SK-N-SH (cell line): ENCODE results near the gene ATG4B. TPM values are rescaled to one million over a fixed set of nuclear protein-coding genes. Genes with fewer than 3 reads are reported as not detected.
A peak's percentile ranks its signal among the peaks of the same experiment; 100 is the strongest.

ENCODE experiments used
- CTCF ChIA-PET: fragments of 300-600, 350-600 bp; formaldehyde crosslinking; extraction: SDS; loops from one replicate; lab custom pipeline; 2021; lab: Yijun Ruan, JAX
- POLR2A ChIA-PET: fragments of 350-600 bp; sonication (Branson Sonifier 250); formaldehyde crosslinking; extraction: SDS; loops from one replicate; lab custom pipeline; 2020; ENCODE audit warnings: antibody characterized with exemption, inconsistent platforms; lab: Yijun Ruan, JAX
- DNase-seq: peaks from one replicate; pipeline ENCODE4 v3.0.0; 2012
- H2AFZ ChIP-seq: fragments of 200-600 bp; sonication (generic); 2 replicates; pipeline ENCODE4 v1.8.1; 2016; ENCODE audit warnings: antibody characterized with exemption, mild to moderate bottlenecking, low read depth
- H3F3A ChIP-seq: fragments of 200-600 bp; sonication (generic); replicated peaks from 2 replicates; pipeline ENCODE3; 2016; ENCODE audit warnings: antibody characterized with exemption, mild to moderate bottlenecking; ENCODE audit not compliant: insufficient read depth
- H3K27ac ChIP-seq, 2 experiments: fragments of 200-500 bp in 1 of 2; fragments of 200-600 bp in 1 of 2; sonication (Bioruptor generic) in 1 of 2; sonication (generic), shearing (Covaris generic) in 1 of 2; 2 replicates each; pipeline versions ENCODE4 v1.5.1 to v1.6.1; 2014 to 2016; ENCODE audit warnings: low read depth in 2 of 2, inconsistent platforms in 1 of 2, low read length in 1 of 2, mild to moderate bottlenecking in 1 of 2, mixed read lengths in 1 of 2
- H3K27me3 ChIP-seq: fragments of 200-600 bp; sonication (generic), shearing (Covaris generic); 2 replicates; pipeline ENCODE4 v1.6.1; 2016; ENCODE audit warnings: mixed run types; ENCODE audit not compliant: insufficient read depth
- H3K36me3 ChIP-seq, 2 experiments: fragments of 200-500 bp in 1 of 2; fragments of 200-600 bp in 1 of 2; sonication (Bioruptor generic) in 1 of 2; sonication (generic) in 1 of 2; replicated peaks in 1 of 2; 2 replicates each; pipeline versions ENCODE3 to v1.5.1; 2014 to 2016; ENCODE audit warnings: low read length in 1 of 2, mild to moderate bottlenecking in 1 of 2; ENCODE audit not compliant: insufficient read depth in 2 of 2, control insufficient read depth in 1 of 2
- H3K4me1 ChIP-seq, 2 experiments: fragments of 200-500 bp in 1 of 2; fragments of 200-600 bp in 1 of 2; sonication (Bioruptor generic) in 1 of 2; sonication (generic), shearing (Covaris generic) in 1 of 2; 2 replicates each; pipeline versions ENCODE4 v1.5.1 to v1.6.1; 2014 to 2016; ENCODE audit warnings: low read depth in 1 of 2, low read length in 1 of 2, mixed run types in 1 of 2; ENCODE audit not compliant: insufficient read depth in 2 of 2, control insufficient read depth in 1 of 2
- H3K4me2 ChIP-seq: fragments of 200-600 bp; sonication (generic), shearing (Covaris generic); 2 replicates; pipeline ENCODE4 v1.6.1; 2017; ENCODE audit warnings: mixed run types
- H3K4me3 ChIP-seq, 2 experiments: fragments of 200-500 bp in 1 of 2; fragments of 200-600 bp in 1 of 2; sonication (Bioruptor generic) in 1 of 2; sonication (generic), shearing (Covaris generic) in 1 of 2; 2 replicates each; pipeline versions ENCODE4 v1.5.1 to v1.8.1; 2014 to 2016; ENCODE audit warnings: low read depth in 2 of 2, inconsistent platforms in 1 of 2, low read length in 1 of 2, mild to moderate bottlenecking in 1 of 2, mixed read lengths in 1 of 2, moderate library complexity in 1 of 2
- H3K79me2 ChIP-seq: fragments of 200-600 bp; sonication (generic); 2 replicates; pipeline ENCODE4 v1.8.1; 2017; ENCODE audit warnings: mild to moderate bottlenecking; ENCODE audit not compliant: insufficient read depth
- H3K9ac ChIP-seq: fragments of 200-600 bp; sonication (generic); 2 replicates; pipeline ENCODE4 v1.6.1; 2017; ENCODE audit warnings: mixed run types
- H3K9me2 ChIP-seq: fragments of 200-600 bp; sonication (generic); 2 replicates; pipeline ENCODE4 v1.6.1; 2017; ENCODE audit warnings: mixed run types
- H3K9me3 ChIP-seq: fragments of 200-600 bp; sonication (generic); 2 replicates; pipeline ENCODE4 v1.6.1; 2017; ENCODE audit warnings: mixed run types, mild to moderate bottlenecking, moderate library complexity
- H4K20me1 ChIP-seq: fragments of 200-600 bp; sonication (generic); 2 replicates; pipeline ENCODE4 v1.6.1; 2017; ENCODE audit warnings: mild to moderate bottlenecking, mixed run types; ENCODE audit not compliant: insufficient read depth
- CHD2 ChIP-seq: fragments of 150-350 bp; IDR thresholded peaks from 2 replicates; pipeline ENCODE4 v1.6.1; 2018; ENCODE audit warnings: low read length; ENCODE audit not compliant: partially characterized antibody
- ELF1 ChIP-seq: IDR thresholded peaks from 2 replicates; pipeline ENCODE4 v1.4.0; 2012
- FOSL2 ChIP-seq: IDR thresholded peaks from 2 replicates; pipeline ENCODE4 v1.4.0; 2012; ENCODE audit warnings: low read depth, mild to moderate bottlenecking, moderate library complexity, borderline replicate concordance
- FOXM1 ChIP-seq: IDR thresholded peaks from 2 replicates; pipeline ENCODE4 v1.4.0; 2012; ENCODE audit warnings: low read depth, mild to moderate bottlenecking
- GABPA ChIP-seq: IDR thresholded peaks from 2 replicates; pipeline ENCODE4 v1.4.0; 2012; ENCODE audit warnings: low read depth, mild to moderate bottlenecking
- GATA2 ChIP-seq: sonication (generic); formaldehyde crosslinking; IDR thresholded peaks from 2 replicates; pipeline ENCODE4 v1.5.0; 2020; ENCODE audit warnings: mild to moderate bottlenecking, missing genetic modification reagents
- MEF2A ChIP-seq: IDR thresholded peaks from 2 replicates; pipeline ENCODE4 v1.4.0; 2012; ENCODE audit warnings: low read depth, borderline replicate concordance
- MXI1 ChIP-seq: IDR thresholded peaks from 2 replicates; pipeline ENCODE4 v1.6.1; 2012; ENCODE audit warnings: mild to moderate bottlenecking, low read depth, low read length, improper control_type of control experiment
- NFIC ChIP-seq: IDR thresholded peaks from 2 replicates; pipeline ENCODE4 v1.4.0; 2012; ENCODE audit warnings: borderline replicate concordance
- NRF1 ChIP-seq: IDR thresholded peaks from 2 replicates; pipeline ENCODE4 v1.6.1; 2012; ENCODE audit warnings: low read depth, mild to moderate bottlenecking, low read length
- POLR2AphosphoS5 ChIP-seq: IDR thresholded peaks from 2 replicates; pipeline ENCODE4 v1.6.1; 2012; ENCODE audit warnings: low read depth, low read length
- RCOR1 ChIP-seq: fragments of 150-350 bp; IDR thresholded peaks from 2 replicates; pipeline ENCODE4 v1.6.1; 2017; ENCODE audit warnings: antibody characterized with exemption, low read length
- RXRA ChIP-seq: IDR thresholded peaks from 2 replicates; pipeline ENCODE4 v1.4.0; 2012; ENCODE audit warnings: low read depth, mild to moderate bottlenecking, borderline replicate concordance
- SMC3 ChIP-seq: IDR thresholded peaks from 2 replicates; pipeline ENCODE4 v1.6.1; 2012; ENCODE audit warnings: low read depth, low read length, improper control_type of control experiment
- TAF1 ChIP-seq: IDR thresholded peaks from 2 replicates; pipeline ENCODE4 v1.6.1; 2012; ENCODE audit warnings: low read depth, mild to moderate bottlenecking, low read length, moderate library complexity, borderline replicate concordance
- TEAD4 ChIP-seq: IDR thresholded peaks from 2 replicates; pipeline ENCODE4 v1.4.0; 2012; ENCODE audit warnings: mild to moderate bottlenecking, borderline replicate concordance; ENCODE audit not compliant: insufficient read depth
- YY1 ChIP-seq: IDR thresholded peaks from 2 replicates; pipeline ENCODE4 v1.4.0; 2012; ENCODE audit warnings: low read depth, mild to moderate bottlenecking
- ZBTB33 ChIP-seq: IDR thresholded peaks from 2 replicates; pipeline ENCODE4 v1.4.0; 2012; ENCODE audit warnings: low read depth, borderline replicate concordance
- WGBS: methylation state at CpG from one replicate; pipeline ENCODE4 v1.1.6; 2017; ENCODE audit warnings: low lambda C conversion rate; 5-methylcytosine and 5-hydroxymethylcytosine counted together
- polyA plus RNA-seq, 3 experiments: library from polyadenylated mRNA; depleted of rRNA; stranded (reverse); fragments of >200 nt; gene quantifications; 2 replicates each; pipeline ENCODE4 v1.2.3, GENCODE V29; 2012
- TF ChIP-seq, protein P1 (sequence below): IDR thresholded peaks from 2 replicates; pipeline ENCODE4; 2012
- TF ChIP-seq, protein P2 (sequence below): IDR thresholded peaks from 2 replicates; pipeline ENCODE4 v1.6.1; 2012; ENCODE audit warnings: mild to moderate bottlenecking, low read depth, low read length, moderate library complexity
- TF ChIP-seq, protein P3 (sequence below): fragments of 200-600 bp; sonication (generic); IDR thresholded peaks from 2 replicates; pipeline ENCODE4 v1.6.1; 2017; ENCODE audit warnings: antibody characterized with exemption, mild to moderate bottlenecking, moderate library complexity

Gene ATG4B
- polyA plus RNA-seq (2012; rRNA removed) = 105 and 107 TPM in 2 replicates
- polyA plus RNA-seq (2012; cell fraction: cytosol; rRNA removed) = 53.2 and 85.0 TPM in 2 replicates
- 323 and 358 TPM in 2 replicates for polyA plus RNA-seq (2012; cell fraction: nucleus; rRNA removed)

GRCh38 chr2:241637018-241637794 lies at the start of gene ATG4B, which contains the start of gene THAP4:
TSS of gene ATG4B (plus strand) at chr2:241637693. CDS start at chr2:241637715, 22 bp downstream.
TSS of gene THAP4 (minus strand) at chr2:241637158. CDS start at chr2:241637017, 141 bp downstream.
- H3K9me2 ChIP-seq = no peaks in the 10 kb centered on the region
- H3K4me3 ChIP-seq = peak within 1 kb of the TSS; percentile 92 to 96
- DNase-seq = peak; percentile 95
- H3K27ac ChIP-seq = peak within 1 kb of the TSS; percentile 96 to 99
- H3F3A ChIP-seq = peaks cover 8% of the 10 kb centered on the region
- TF ChIP-seq GATA2 (no peak), GABPA (peak; percentile 69), TAF1 (peak; percentile 88), TEAD4 (no peak), MXI1 (no peak; the same call in 1 of the 2 replicates), FOSL2 (no peak), RCOR1 (no peak; the same call in 1 of the 2 replicates), NRF1 (0 out of 2 replicates have a peak, but pooled peaks have one; percentile 37), ELF1 (peak; percentile 84), MEF2A (no peak), ZBTB33 (peak; percentile 65; the same call in 1 of the 2 replicates), YY1 (peak; percentile 99), RXRA (no peak), FOXM1 (no peak), NFIC (no peak), CHD2 (peak; percentile 65), SMC3 (no peak), POLR2AphosphoS5 (peak; percentile 86)
- TF ChIP-seq, protein P1, sequence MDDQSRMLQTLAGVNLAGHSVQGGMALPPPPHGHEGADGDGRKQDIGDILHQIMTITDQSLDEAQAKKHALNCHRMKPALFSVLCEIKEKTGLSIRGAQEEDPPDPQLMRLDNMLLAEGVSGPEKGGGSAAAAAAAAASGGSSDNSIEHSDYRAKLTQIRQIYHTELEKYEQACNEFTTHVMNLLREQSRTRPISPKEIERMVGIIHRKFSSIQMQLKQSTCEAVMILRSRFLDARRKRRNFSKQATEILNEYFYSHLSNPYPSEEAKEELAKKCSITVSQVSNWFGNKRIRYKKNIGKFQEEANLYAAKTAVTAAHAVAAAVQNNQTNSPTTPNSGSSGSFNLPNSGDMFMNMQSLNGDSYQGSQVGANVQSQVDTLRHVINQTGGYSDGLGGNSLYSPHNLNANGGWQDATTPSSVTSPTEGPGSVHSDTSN = peak; percentile 29; the same call in 1 of the 2 replicates
- TF ChIP-seq, protein P2, sequence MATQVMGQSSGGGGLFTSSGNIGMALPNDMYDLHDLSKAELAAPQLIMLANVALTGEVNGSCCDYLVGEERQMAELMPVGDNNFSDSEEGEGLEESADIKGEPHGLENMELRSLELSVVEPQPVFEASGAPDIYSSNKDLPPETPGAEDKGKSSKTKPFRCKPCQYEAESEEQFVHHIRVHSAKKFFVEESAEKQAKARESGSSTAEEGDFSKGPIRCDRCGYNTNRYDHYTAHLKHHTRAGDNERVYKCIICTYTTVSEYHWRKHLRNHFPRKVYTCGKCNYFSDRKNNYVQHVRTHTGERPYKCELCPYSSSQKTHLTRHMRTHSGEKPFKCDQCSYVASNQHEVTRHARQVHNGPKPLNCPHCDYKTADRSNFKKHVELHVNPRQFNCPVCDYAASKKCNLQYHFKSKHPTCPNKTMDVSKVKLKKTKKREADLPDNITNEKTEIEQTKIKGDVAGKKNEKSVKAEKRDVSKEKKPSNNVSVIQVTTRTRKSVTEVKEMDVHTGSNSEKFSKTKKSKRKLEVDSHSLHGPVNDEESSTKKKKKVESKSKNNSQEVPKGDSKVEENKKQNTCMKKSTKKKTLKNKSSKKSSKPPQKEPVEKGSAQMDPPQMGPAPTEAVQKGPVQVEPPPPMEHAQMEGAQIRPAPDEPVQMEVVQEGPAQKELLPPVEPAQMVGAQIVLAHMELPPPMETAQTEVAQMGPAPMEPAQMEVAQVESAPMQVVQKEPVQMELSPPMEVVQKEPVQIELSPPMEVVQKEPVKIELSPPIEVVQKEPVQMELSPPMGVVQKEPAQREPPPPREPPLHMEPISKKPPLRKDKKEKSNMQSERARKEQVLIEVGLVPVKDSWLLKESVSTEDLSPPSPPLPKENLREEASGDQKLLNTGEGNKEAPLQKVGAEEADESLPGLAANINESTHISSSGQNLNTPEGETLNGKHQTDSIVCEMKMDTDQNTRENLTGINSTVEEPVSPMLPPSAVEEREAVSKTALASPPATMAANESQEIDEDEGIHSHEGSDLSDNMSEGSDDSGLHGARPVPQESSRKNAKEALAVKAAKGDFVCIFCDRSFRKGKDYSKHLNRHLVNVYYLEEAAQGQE = peak; percentile 69; the same call in 1 of the 2 replicates
- TF ChIP-seq, protein P3, sequence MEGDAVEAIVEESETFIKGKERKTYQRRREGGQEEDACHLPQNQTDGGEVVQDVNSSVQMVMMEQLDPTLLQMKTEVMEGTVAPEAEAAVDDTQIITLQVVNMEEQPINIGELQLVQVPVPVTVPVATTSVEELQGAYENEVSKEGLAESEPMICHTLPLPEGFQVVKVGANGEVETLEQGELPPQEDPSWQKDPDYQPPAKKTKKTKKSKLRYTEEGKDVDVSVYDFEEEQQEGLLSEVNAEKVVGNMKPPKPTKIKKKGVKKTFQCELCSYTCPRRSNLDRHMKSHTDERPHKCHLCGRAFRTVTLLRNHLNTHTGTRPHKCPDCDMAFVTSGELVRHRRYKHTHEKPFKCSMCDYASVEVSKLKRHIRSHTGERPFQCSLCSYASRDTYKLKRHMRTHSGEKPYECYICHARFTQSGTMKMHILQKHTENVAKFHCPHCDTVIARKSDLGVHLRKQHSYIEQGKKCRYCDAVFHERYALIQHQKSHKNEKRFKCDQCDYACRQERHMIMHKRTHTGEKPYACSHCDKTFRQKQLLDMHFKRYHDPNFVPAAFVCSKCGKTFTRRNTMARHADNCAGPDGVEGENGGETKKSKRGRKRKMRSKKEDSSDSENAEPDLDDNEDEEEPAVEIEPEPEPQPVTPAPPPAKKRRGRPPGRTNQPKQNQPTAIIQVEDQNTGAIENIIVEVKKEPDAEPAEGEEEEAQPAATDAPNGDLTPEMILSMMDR = no peak
- peaks cover 90% of the 10 kb centered on the region for H3K79me2 ChIP-seq
- H3K36me3 ChIP-seq = peaks cover 13 to 27% of the 10 kb centered on the region in 2 experiments
- CTCF ChIA-PET = interaction anchor here (1.0 to 1.7 kb wide), 3 partner anchors 13 to 28 kb away, joined by 3 to 9 read pairs (median 7); no protein-coding TSS in a partner anchor
- H3K9ac ChIP-seq = peak within 1 kb of the TSS; percentile 97
- POLR2A ChIA-PET = interaction anchor here (2.1 kb wide), 1 partner anchor 133 kb away, joined by 4 read pairs; no protein-coding TSS in a partner anchor
- peaks cover 3 to 22% of the 10 kb centered on the region in 2 experiments for H3K4me1 ChIP-seq
- no peaks in the 10 kb centered on the region for H3K27me3 ChIP-seq
- H3K4me2 ChIP-seq = peak within 1 kb of the TSS; percentile 98
- no peaks in the 10 kb centered on the region for H3K9me3 ChIP-seq
- 0% methylated on average over 10 of the region's 123 CpGs for WGBS
- peak within 1 kb of the TSS; percentile 89 for H2AFZ ChIP-seq
- peaks cover 58% of the 10 kb centered on the region for H4K20me1 ChIP-seq
